BE2C (cell line): ENCODE data around the gene AKAP6.

Experiments
- DNase-seq: peaks from one replicate; pipeline ENCODE4 v3.0.0-alpha.2; 2020
- H3K27me3 ChIP-seq: fragments of 250-450 bp; sonication (Bioruptor Pico); 2 replicates; pipeline ENCODE4 v1.5.1; 2020; ENCODE audit warnings: mild to moderate bottlenecking
- H3K36me3 ChIP-seq: fragments of 250-450 bp; sonication (Bioruptor Pico); 2 replicates; pipeline ENCODE4 v1.5.1; 2020; ENCODE audit warnings: mild to moderate bottlenecking
- H3K4me1 ChIP-seq: fragments of 250-450 bp; sonication (Bioruptor Pico); 2 replicates; pipeline ENCODE4 v1.5.1; 2020
- H3K4me3 ChIP-seq: 2 replicates; pipeline ENCODE4 v1.5.1; 2011; ENCODE audit warnings: low read depth, low read length
- H3K9me3 ChIP-seq: fragments of 250-450 bp; sonication (Bioruptor Pico); 2 replicates; pipeline ENCODE4 v1.5.1; 2020
- CTCF ChIP-seq: IDR thresholded peaks from 2 replicates; pipeline ENCODE4 v1.5.1; 2012; ENCODE audit warnings: mild to moderate bottlenecking, low read depth, low read length

The AKAP6 gene

GRCh38 chr14:32824195-32824594 lies 495.1 kb downstream of the AKAP6 start:
- DNase-seq, result no peak
- no peaks in the 10 kb centered on the region for H3K9me3 ChIP-seq
- H3K4me3 ChIP-seq, result no peak overlapping the region
- H3K36me3 ChIP-seq, result no peaks in the 10 kb centered on the region
- no peaks in the 10 kb centered on the region; the same call in 1 of the 2 replicates for H3K27me3 ChIP-seq
- TF ChIP-seq CTCF, result no peak
- H3K4me1 ChIP-seq, result no peaks in the 10 kb centered on the region; the same call in 1 of the 2 replicates

GRCh38 chr14:32825058-32825457 lies 496.0 kb downstream of the AKAP6 start:
- H3K4me3 ChIP-seq, result no peak overlapping the region
- no peak for DNase-seq
- no peaks in the 10 kb centered on the region for H3K36me3 ChIP-seq
- no peaks in the 10 kb centered on the region; the same call in 1 of the 2 replicates for H3K4me1 ChIP-seq
- TF ChIP-seq CTCF, result no peak
- no peaks in the 10 kb centered on the region; the same call in 1 of the 2 replicates for H3K27me3 ChIP-seq
- H3K9me3 ChIP-seq, result no peaks in the 10 kb centered on the region

- no peaks in the 10 kb centered on the region; the same call in 1 of the 2 replicates for H3K27me3 ChIP-seq
- H3K36me3 ChIP-seq, result no peaks in the 10 kb centered on the region
- no peaks in the 10 kb centered on the region for H3K9me3 ChIP-seq
- H3K4me1 ChIP-seq, result no peaks in the 10 kb centered on the region; the same call in 1 of the 2 replicates
- DNase-seq, result peak; percentile 20
- H3K4me3 ChIP-seq, result no peak overlapping the region
- TF ChIP-seq CTCF, result peak; percentile 37
Observed at GRCh38 chr14:32826404-32827082, 497.4 kb downstream of the AKAP6 start.

GRCh38 chr14:32827514-32827913 lies 498.4 kb downstream of the AKAP6 start:
- DNase-seq, result no peak
- no peak for TF ChIP-seq CTCF
- Histone ChIP-seq H3K4me1 (no peaks in the 10 kb centered on the region; the same call in 1 of the 2 replicates), H3K36me3 (no peaks in the 10 kb centered on the region), H3K9me3 (no peaks in the 10 kb centered on the region), H3K27me3 (no peaks in the 10 kb centered on the region; the same call in 1 of the 2 replicates), H3K4me3 (no peak overlapping the region)

- TF ChIP-seq CTCF, result no peak
- H3K9me3 ChIP-seq, result no peaks in the 10 kb centered on the region
- no peaks in the 10 kb centered on the region for H3K4me1 ChIP-seq
- no peak overlapping the region for H3K4me3 ChIP-seq
- no peak for DNase-seq
- H3K27me3 ChIP-seq, result no peaks in the 10 kb centered on the region; the same call in 1 of the 2 replicates
- no peaks in the 10 kb centered on the region for H3K36me3 ChIP-seq
Observed at GRCh38 chr14:32835924-32836323, 506.8 kb downstream of the AKAP6 start.

- TF ChIP-seq CTCF, result no peak
- H3K36me3 ChIP-seq, result no peaks in the 10 kb centered on the region
- no peaks in the 10 kb centered on the region for H3K4me1 ChIP-seq
- no peaks in the 10 kb centered on the region; the same call in 1 of the 2 replicates for H3K27me3 ChIP-seq
- H3K4me3 ChIP-seq, result no peak overlapping the region
- no peaks in the 10 kb centered on the region for H3K9me3 ChIP-seq
- DNase-seq, result no peak
Observed at GRCh38 chr14:32841698-32842097, 512.6 kb downstream of the AKAP6 start.
